ENCODE results near the gene STAG3. TPM values are rescaled to one million over a fixed set of nuclear protein-coding genes. Genes with fewer than 3 reads are reported as not detected.

STAG3 gene
- total RNA-seq, 1 experiment from 2014 or later, result 3.1 TPM

- Histone ChIP-seq H2AK5ac (ENCODE audit: insufficient read length, low read length) (no peak overlapping the region), H3K4me2 (ENCODE audit: insufficient read depth, insufficient read length, low read length) (no peak overlapping the region), H2BK20ac (ENCODE audit: low read depth, low read length, poor library complexity, severe bottlenecking) (no peak overlapping the region), H2BK12ac (ENCODE audit: insufficient read length, low read depth, low read length) (no peak overlapping the region), H3K27ac (ENCODE audit: insufficient read length, low read depth, low read length) (no peak overlapping the region), H3K23ac (ENCODE audit: insufficient read length, low read depth, low read length) (no peak overlapping the region), H3K4me1 (ENCODE audit: insufficient read depth, low read length) (no peaks in the 10 kb centered on the region), H2BK120ac (ENCODE audit: low read depth, low read length, poor library complexity, severe bottlenecking) (no peak overlapping the region), H4K91ac (ENCODE audit: insufficient read length, low read depth, low read length) (no peak overlapping the region), H3K4ac (ENCODE audit: low read depth, low read length) (no peak overlapping the region), H4K20me1 (ENCODE audit: control insufficient read depth, insufficient read depth, insufficient read length) (no peaks in the 10 kb centered on the region), H2BK15ac (ENCODE audit: low read depth, low read length) (no peak overlapping the region), H2BK5ac (ENCODE audit: insufficient read length, low read length) (no peak overlapping the region), H3K9ac (ENCODE audit: extremely low read depth, insufficient read length, low read length) (no peak overlapping the region), H2AFZ (ENCODE audit: low read length) (no peak overlapping the region), H3K9me3 (ENCODE audit: control insufficient read depth, low read depth, low read length) (no peaks in the 10 kb centered on the region), H3T11ph (ENCODE audit: low read length) (no peak overlapping the region), H4K5ac (ENCODE audit: insufficient read length, low read depth, low read length) (no peak overlapping the region), H3K27me3 (ENCODE audit: insufficient read depth, low read length) (peaks cover 3% of the 10 kb centered on the region; the same call in 1 of the 2 replicates), H4K8ac (replicated peaks; ENCODE audit: insufficient read length, low read depth, low read length) (no peak overlapping the region), H3K79me1 (ENCODE audit: insufficient read depth, low read depth, low read length, poor library complexity, severe bottlenecking) (no peaks in the 10 kb centered on the region), H3K23me2 (ENCODE audit: insufficient read length, low read depth, low read length, poor library complexity, severe bottlenecking) (no peaks in the 10 kb centered on the region), H3K18ac (ENCODE audit: insufficient read length, low read depth, low read length) (no peak overlapping the region), H3K56ac (ENCODE audit: insufficient read length, low read depth, low read length) (no peak overlapping the region), H3K79me2 (ENCODE audit: insufficient read depth, low read length) (no peaks in the 10 kb centered on the region), H3K14ac (ENCODE audit: insufficient read depth, low read length) (no peak overlapping the region)
- H3K27me3 Mint-ChIP-seq (ENCODE audit: low read depth), result peaks cover 64% of the 10 kb centered on the region
- WGBS (ENCODE audit: extremely low coverage, insufficient read length, low lambda C conversion rate), result no CpG with 5 or more reads among the region's 6 CpGs
- H3K27ac Mint-ChIP-seq, result no peak overlapping the region
- H3K9me3 Mint-ChIP-seq, result no peaks in the 10 kb centered on the region
- H3K4me1 Mint-ChIP-seq, result peaks cover 10 to 21% of the 10 kb centered on the region in 2 experiments
- H3K36me3 Mint-ChIP-seq (ENCODE audit: insufficient read depth in 1 of 3, low read depth in 3 of 3), result no peaks in the 10 kb centered on the region
- TF ChIP-seq CTCF (conservative IDR thresholded peaks at IDR 0.05), result peak; percentile 20; the same call in 1 of the 3 replicates
- no peak overlapping the region for H3K4me3 Mint-ChIP-seq
- no peak for DNase-seq
Observed at GRCh38 chr7:100208911-100209408, 31.2 kb downstream of the STAG3 start.

Measured in H9 (cell line).